OCI-LY3 (cell line): ENCODE results near the gene RD3L.
A peak's percentile ranks its signal among the peaks of the same experiment; 100 is the strongest.

ENCODE experiments used
- H2AFZ ChIP-seq: fragments of 200-600, 300-600 bp; shearing (Covaris generic); 2 replicates; pipeline ENCODE4 v1.6.0; 2014; ENCODE audit warnings: antibody characterized with exemption, low read depth, low read length
- H3K27ac ChIP-seq: fragments of 200-600, 300-600 bp; sonication (generic); 2 replicates; pipeline ENCODE4 v1.5.1; 2014; ENCODE audit warnings: mild to moderate bottlenecking, low read length, moderate library complexity, mixed read lengths
- H3K27me3 ChIP-seq: fragments of 200-600, 300-600 bp; sonication (generic); 2 replicates; pipeline ENCODE4 v1.6.1; 2014; ENCODE audit warnings: low read depth, low read length, mixed read lengths
- H3K36me3 ChIP-seq: fragments of 200-600, 300-600 bp; sonication (generic); replicated peaks from 2 replicates; pipeline ENCODE3; 2014; ENCODE audit warnings: low read depth, low read length, mixed read lengths
- H3K4me1 ChIP-seq: fragments of 300-600, 200-600 bp; sonication (generic); 2 replicates; pipeline ENCODE4 v1.6.1; 2014; ENCODE audit warnings: low read length, mixed read lengths
- H3K4me2 ChIP-seq: fragments of 200-600, 300-600 bp; sonication (generic); 2 replicates; pipeline ENCODE4 v1.6.1; 2014; ENCODE audit warnings: low read length, mixed read lengths
- H3K4me3 ChIP-seq: fragments of 300-600, 200-600 bp; sonication (generic); 2 replicates; pipeline ENCODE4 v1.5.1; 2014; ENCODE audit warnings: antibody characterized with exemption, mild to moderate bottlenecking, low read length, moderate library complexity
- H3K79me2 ChIP-seq: fragments of 300-600, 200-600 bp; shearing (Covaris generic); 2 replicates; pipeline ENCODE4 v1.6.1; 2014; ENCODE audit warnings: mild to moderate bottlenecking, low read length, mixed read lengths
- H3K9ac ChIP-seq: fragments of 300-600, 200-600 bp; shearing (Covaris generic); 2 replicates; pipeline ENCODE4 v1.6.0; 2014; ENCODE audit warnings: mild to moderate bottlenecking, low read length, moderate library complexity
- H3K9me3 ChIP-seq: fragments of 200-600, 300-600 bp; shearing (Covaris generic); 2 replicates; pipeline ENCODE4 v1.6.1; 2014; ENCODE audit warnings: low read length, mixed read lengths; ENCODE audit not compliant: insufficient read depth
- H4K20me1 ChIP-seq: fragments of 200-600, 300-600 bp; sonication (generic); 2 replicates; pipeline ENCODE4 v1.6.1; 2016; ENCODE audit warnings: low read length, mixed read lengths; ENCODE audit not compliant: insufficient read depth
- EZH2phosphoT487 ChIP-seq: fragments of 200-600 bp; shearing (Covaris generic); IDR thresholded peaks from 2 replicates; pipeline ENCODE4 v1.6.1; 2018; ENCODE audit warnings: antibody characterized with exemption, mixed run types, low read depth
- TF ChIP-seq, protein P1 (sequence below): fragments of 200-600, 300-600 bp; sonication (generic); IDR thresholded peaks from 2 replicates; pipeline ENCODE4 v1.5.1; 2014; ENCODE audit warnings: antibody characterized with exemption, low read length, low read depth

RD3L gene

DNA sequence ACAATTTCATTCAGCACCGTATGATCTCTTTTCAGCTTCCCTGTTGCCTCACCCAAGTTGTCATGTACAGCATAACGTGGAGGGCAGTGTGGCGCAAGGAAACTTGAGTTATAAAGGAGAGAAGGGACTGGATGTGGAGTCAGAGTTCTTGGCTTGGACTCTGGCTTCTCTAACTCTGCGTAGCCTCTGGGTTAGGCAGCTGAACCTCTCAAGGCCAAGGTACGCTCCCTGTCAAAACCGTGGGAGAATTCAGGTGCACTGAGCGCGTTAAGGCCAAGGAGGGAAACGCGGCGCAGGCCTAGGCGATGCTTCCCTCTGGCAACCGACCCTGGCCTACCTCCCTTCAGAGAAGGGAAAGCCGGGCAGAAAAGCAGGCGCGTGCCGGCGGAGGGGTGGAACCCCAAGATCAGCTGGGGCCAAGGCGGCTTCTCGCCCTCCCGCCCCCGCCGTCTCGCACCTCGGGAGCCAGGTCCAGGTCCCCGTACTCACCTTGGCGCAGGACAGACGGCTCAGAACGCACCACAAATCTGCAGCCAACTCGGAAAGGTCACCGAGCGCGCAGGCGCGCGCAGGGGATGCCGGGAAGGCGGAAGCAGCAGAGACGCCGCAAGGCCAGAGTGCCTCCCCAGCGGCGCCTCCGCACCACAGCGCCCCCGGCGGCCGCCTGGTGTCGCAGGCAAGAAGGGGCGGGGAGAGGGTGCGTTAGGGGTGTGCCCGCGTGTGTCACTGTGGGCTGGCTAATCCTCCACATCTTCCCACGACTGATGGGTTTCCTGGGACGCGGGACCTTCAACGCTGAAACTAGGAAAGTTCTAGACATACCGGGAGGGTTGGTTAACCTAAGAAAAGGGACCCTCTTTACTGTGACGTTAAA is 21.1 kb downstream of the RD3L start:
- H3K4me1 ChIP-seq = no peaks in the 10 kb centered on the region
- H3K9ac ChIP-seq = peak overlapping the region; percentile 91
- peak overlapping the region; percentile 29; the same call in 1 of the 2 replicates for H3K27ac ChIP-seq
- H3K4me2 ChIP-seq = peak overlapping the region; percentile 95
- H3K79me2 ChIP-seq = peaks cover 51% of the 10 kb centered on the region
- H3K9me3 ChIP-seq = no peaks in the 10 kb centered on the region
- H3K27me3 ChIP-seq = no peaks in the 10 kb centered on the region
- H2AFZ ChIP-seq = peak overlapping the region; percentile 98
- H3K36me3 ChIP-seq = peaks cover 8% of the 10 kb centered on the region
- no peak for TF ChIP-seq EZH2phosphoT487
- TF ChIP-seq, protein P1, sequence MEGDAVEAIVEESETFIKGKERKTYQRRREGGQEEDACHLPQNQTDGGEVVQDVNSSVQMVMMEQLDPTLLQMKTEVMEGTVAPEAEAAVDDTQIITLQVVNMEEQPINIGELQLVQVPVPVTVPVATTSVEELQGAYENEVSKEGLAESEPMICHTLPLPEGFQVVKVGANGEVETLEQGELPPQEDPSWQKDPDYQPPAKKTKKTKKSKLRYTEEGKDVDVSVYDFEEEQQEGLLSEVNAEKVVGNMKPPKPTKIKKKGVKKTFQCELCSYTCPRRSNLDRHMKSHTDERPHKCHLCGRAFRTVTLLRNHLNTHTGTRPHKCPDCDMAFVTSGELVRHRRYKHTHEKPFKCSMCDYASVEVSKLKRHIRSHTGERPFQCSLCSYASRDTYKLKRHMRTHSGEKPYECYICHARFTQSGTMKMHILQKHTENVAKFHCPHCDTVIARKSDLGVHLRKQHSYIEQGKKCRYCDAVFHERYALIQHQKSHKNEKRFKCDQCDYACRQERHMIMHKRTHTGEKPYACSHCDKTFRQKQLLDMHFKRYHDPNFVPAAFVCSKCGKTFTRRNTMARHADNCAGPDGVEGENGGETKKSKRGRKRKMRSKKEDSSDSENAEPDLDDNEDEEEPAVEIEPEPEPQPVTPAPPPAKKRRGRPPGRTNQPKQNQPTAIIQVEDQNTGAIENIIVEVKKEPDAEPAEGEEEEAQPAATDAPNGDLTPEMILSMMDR = peak; percentile 82
- peak overlapping the region; percentile 98 for H3K4me3 ChIP-seq
- H4K20me1 ChIP-seq = peaks cover 4% of the 10 kb centered on the region; the same call in 1 of the 2 replicates

DNA sequence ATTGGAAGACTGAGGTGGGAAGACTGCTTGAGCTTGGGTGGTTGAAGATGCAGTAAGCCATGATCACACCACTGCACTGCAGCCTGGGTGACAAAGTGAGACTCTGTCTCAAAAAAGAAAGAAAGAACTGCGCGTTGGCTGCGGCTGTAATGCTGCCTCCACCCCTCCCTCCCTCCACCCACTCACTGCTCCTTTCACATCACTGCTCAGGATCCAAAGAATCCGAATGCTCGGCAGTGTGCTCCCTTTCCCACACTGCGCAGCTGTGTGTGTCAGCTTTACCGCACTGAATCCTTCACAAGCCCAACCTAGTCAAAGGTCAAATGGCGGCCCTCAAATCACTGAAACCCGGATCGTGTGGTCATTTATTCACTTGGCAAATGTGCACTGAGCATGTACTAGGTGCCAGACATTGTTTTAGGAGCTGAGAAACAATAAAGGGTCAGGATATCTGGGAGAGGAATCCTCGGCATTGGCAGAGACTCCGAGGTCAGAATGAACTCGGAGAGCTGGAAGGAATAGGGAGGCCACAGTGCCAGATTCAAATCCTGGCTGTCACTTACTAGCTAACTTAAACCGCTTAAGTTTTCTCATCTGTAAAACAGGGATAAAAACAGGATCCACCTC is 25.6 kb downstream of the RD3L start:
- peaks cover 26% of the 10 kb centered on the region for H3K36me3 ChIP-seq
- no peak overlapping the region for H3K9ac ChIP-seq
- TF ChIP-seq, protein P1 = no peak
- no peak for TF ChIP-seq EZH2phosphoT487
- H2AFZ ChIP-seq = no peak overlapping the region
- no peak overlapping the region for H3K4me2 ChIP-seq
- H3K4me1 ChIP-seq = no peaks in the 10 kb centered on the region
- H3K27me3 ChIP-seq = no peaks in the 10 kb centered on the region
- no peaks in the 10 kb centered on the region for H3K9me3 ChIP-seq
- peaks cover 58% of the 10 kb centered on the region for H3K79me2 ChIP-seq
- H3K4me3 ChIP-seq = no peak overlapping the region
- peaks cover 4% of the 10 kb centered on the region; the same call in 1 of the 2 replicates for H4K20me1 ChIP-seq
- H3K27ac ChIP-seq = no peak overlapping the region

DNA sequence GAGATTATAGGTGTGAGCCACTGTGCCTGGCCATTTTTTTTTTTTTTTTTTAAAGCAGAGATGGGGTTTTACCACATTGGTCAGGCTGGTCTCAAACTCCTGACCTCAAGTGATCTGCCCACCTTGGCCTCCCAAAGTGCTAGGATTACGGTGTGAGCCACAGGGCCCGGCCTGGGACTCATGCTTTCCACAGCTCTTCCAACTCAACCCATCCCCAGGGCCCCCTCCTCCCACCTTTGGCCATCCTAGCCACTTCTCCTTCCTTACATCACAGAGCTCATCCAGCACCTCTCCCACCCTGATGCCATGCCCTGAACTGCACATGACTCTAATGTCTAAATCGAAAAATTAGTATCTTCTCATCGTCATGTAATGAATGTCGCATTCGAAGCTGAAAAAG is 26.7 kb downstream of the RD3L start:
- Histone ChIP-seq H3K27ac (no peak overlapping the region), H3K4me3 (no peak overlapping the region), H2AFZ (no peak overlapping the region), H3K9ac (no peak overlapping the region), H3K9me3 (no peaks in the 10 kb centered on the region), H3K27me3 (no peaks in the 10 kb centered on the region), H3K36me3 (peaks cover 26% of the 10 kb centered on the region), H4K20me1 (peaks cover under 1% of the 10 kb centered on the region; the same call in 1 of the 2 replicates), H3K79me2 (peaks cover 51% of the 10 kb centered on the region), H3K4me2 (no peak overlapping the region), H3K4me1 (no peaks in the 10 kb centered on the region)
- TF ChIP-seq, protein P1 = no peak
- no peak for TF ChIP-seq EZH2phosphoT487

DNA sequence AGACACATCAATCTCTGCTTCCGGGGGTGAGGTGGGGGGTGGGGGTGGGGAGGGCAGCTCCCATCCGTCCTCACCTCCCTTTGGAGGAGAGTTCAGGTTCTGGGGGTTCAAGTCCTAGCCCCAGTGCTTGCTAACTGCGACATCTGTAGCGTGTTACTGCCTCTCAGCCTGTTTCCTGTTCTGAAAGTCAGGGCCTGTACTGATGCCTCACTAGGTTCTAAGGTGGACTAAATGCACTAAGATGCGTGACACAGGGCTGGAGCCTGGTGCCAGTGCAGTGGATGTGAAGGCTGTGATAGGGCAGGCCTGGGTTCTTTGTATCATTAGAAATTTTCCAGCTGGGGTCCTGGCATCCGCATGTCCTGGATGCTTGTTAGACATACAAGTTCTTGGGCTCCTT is 31.3 kb downstream of the RD3L start:
- no peak overlapping the region for H3K9ac ChIP-seq
- H3K4me2 ChIP-seq = no peak overlapping the region
- H4K20me1 ChIP-seq = no peaks in the 10 kb centered on the region
- H3K4me3 ChIP-seq = no peak overlapping the region
- H3K27ac ChIP-seq = no peak overlapping the region
- H3K36me3 ChIP-seq = peaks cover 18% of the 10 kb centered on the region
- no peaks in the 10 kb centered on the region for H3K9me3 ChIP-seq
- no peaks in the 10 kb centered on the region for H3K27me3 ChIP-seq
- H3K79me2 ChIP-seq = peaks cover 5% of the 10 kb centered on the region
- no peak overlapping the region for H2AFZ ChIP-seq
- TF ChIP-seq EZH2phosphoT487 = no peak
- TF ChIP-seq, protein P1 = no peak
- no peaks in the 10 kb centered on the region for H3K4me1 ChIP-seq
